OCI-LY1 (cell line): ENCODE data around the gene HELZ2.

Experiments used
- H2AFZ ChIP-seq: fragments of 200-600 bp; sonication (generic), shearing (Covaris generic); 2 replicates; pipeline ENCODE4 v1.6.0; 2014; ENCODE audit warnings: antibody characterized with exemption, mild to moderate bottlenecking, low read length
- H3F3A ChIP-seq: fragments of 200-600 bp; sonication (generic), shearing (Covaris generic); 2 replicates; pipeline ENCODE4 v1.6.0; 2014; ENCODE audit warnings: mild to moderate bottlenecking, antibody characterized with exemption, low read length, moderate library complexity; ENCODE audit not compliant: insufficient read depth
- H3K27ac ChIP-seq: fragments of 200-600 bp; sonication (generic); 2 replicates; pipeline ENCODE4 v1.5.1; 2014; ENCODE audit warnings: low read length, mixed run types, mild to moderate bottlenecking, low read depth; ENCODE audit not compliant: poor library complexity, severe bottlenecking
- H3K27me3 ChIP-seq: fragments of 200-600 bp; sonication (generic); 2 replicates; pipeline ENCODE4 v1.6.0; 2014; ENCODE audit warnings: antibody characterized with exemption, mild to moderate bottlenecking, low read length, moderate library complexity; ENCODE audit not compliant: insufficient read depth
- H3K36me3 ChIP-seq: fragments of 200-600 bp; sonication (generic); 2 replicates; pipeline ENCODE4 v1.6.1; 2014; ENCODE audit warnings: mild to moderate bottlenecking, antibody characterized with exemption, low read length, moderate library complexity, mixed read lengths; ENCODE audit not compliant: insufficient read depth
- H3K4me1 ChIP-seq: fragments of 200-600 bp; sonication (generic); 2 replicates; pipeline ENCODE4 v1.5.1; 2014; ENCODE audit warnings: mild to moderate bottlenecking, low read length, moderate library complexity; ENCODE audit not compliant: insufficient read depth, severe bottlenecking
- H3K4me2 ChIP-seq: fragments of 200-600 bp; sonication (generic), shearing (Covaris generic); 2 replicates; pipeline ENCODE4 v1.6.1; 2014; ENCODE audit warnings: low read length
- H3K4me3 ChIP-seq: fragments of 200-600 bp; sonication (generic); 2 replicates; pipeline ENCODE4 v1.5.1; 2014; ENCODE audit warnings: low read length, low read depth, mild to moderate bottlenecking, mixed read lengths; ENCODE audit not compliant: poor library complexity, severe bottlenecking
- H3K79me2 ChIP-seq: fragments of 200-600 bp; shearing (Covaris generic); 2 replicates; pipeline ENCODE4 v1.6.1; 2016; ENCODE audit warnings: mixed run types, low read length, mixed read lengths; ENCODE audit not compliant: insufficient read depth
- H3K9ac ChIP-seq: fragments of 200-600 bp; sonication (generic), shearing (Covaris generic); 2 replicates; pipeline ENCODE4 v1.6.1; 2014; ENCODE audit warnings: mild to moderate bottlenecking, low read length, mixed read lengths
- H3K9me2 ChIP-seq: fragments of 200-600 bp; sonication (generic), shearing (Covaris generic); 2 replicates; pipeline ENCODE4 v1.6.1; 2014; ENCODE audit warnings: low read depth, mild to moderate bottlenecking, low read length, mixed read lengths
- H3K9me3 ChIP-seq: fragments of 200-600 bp; shearing (Covaris generic); 2 replicates; pipeline ENCODE4 v1.6.1; 2014; ENCODE audit warnings: low read length, mixed read lengths
- H4K20me1 ChIP-seq: fragments of 200-600 bp; sonication (generic), shearing (Covaris generic); 2 replicates; pipeline ENCODE4 v1.6.0; 2016; ENCODE audit warnings: mild to moderate bottlenecking, low read length; ENCODE audit not compliant: insufficient read depth
- EZH2 ChIP-seq: fragments of 200-600 bp; sonication (generic), shearing (Covaris generic); IDR thresholded peaks from 2 replicates; pipeline ENCODE4 v1.8.0; 2017; ENCODE audit warnings: borderline replicate concordance, mixed run types, mild to moderate bottlenecking, antibody characterized with exemption, low read length, moderate library complexity, mixed read lengths
- TF ChIP-seq, protein P1 (sequence below): fragments of 200-600 bp; sonication (generic), shearing (Covaris generic); IDR thresholded peaks from 2 replicates; pipeline ENCODE4 v1.5.1; 2017; ENCODE audit warnings: mild to moderate bottlenecking, antibody characterized with exemption, low read length, moderate library complexity, mixed read lengths

The HELZ2 gene

DNA sequence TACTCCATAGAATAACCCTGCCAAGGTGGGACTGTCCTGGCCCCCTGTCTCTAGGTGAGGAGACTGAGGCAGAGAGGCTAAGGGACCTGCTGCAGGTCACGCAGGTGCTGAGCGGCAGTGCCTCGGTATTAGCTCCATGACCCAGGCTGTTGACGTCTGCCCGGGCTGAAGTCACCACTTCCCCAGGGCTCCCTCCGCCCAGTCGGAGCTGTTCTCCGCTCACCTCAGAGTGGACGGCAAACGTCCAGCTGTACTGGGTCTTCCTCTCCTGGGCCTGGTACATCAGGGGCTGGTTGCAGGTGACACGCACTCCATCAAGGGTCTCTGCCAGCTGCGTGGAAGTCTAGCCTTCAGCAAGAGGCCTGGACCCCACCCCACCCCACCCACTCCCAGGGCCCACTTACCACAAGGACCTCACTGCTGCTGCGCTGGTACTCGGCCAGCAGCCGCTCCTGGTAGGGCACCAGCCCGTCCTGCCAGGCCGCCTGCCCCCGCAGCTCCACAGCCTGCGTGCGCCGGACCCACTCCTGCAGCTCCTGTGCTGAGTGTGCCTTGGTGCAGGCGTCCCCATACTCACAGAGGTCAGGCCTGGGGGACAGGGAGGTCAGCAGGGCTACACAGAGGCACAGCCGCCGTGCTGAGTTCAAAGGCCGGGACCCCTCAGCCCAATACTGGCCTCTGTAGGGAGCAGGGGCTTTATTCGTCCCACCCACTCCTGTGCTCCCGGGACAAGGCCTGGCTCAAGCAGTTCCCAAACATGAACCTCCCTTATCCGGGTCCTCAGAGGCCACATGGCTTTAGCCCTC is 3.6 kb downstream of the HELZ2 start:
- TF ChIP-seq, protein P1, sequence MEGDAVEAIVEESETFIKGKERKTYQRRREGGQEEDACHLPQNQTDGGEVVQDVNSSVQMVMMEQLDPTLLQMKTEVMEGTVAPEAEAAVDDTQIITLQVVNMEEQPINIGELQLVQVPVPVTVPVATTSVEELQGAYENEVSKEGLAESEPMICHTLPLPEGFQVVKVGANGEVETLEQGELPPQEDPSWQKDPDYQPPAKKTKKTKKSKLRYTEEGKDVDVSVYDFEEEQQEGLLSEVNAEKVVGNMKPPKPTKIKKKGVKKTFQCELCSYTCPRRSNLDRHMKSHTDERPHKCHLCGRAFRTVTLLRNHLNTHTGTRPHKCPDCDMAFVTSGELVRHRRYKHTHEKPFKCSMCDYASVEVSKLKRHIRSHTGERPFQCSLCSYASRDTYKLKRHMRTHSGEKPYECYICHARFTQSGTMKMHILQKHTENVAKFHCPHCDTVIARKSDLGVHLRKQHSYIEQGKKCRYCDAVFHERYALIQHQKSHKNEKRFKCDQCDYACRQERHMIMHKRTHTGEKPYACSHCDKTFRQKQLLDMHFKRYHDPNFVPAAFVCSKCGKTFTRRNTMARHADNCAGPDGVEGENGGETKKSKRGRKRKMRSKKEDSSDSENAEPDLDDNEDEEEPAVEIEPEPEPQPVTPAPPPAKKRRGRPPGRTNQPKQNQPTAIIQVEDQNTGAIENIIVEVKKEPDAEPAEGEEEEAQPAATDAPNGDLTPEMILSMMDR, result no peak
- TF ChIP-seq EZH2, result no peak

DNA sequence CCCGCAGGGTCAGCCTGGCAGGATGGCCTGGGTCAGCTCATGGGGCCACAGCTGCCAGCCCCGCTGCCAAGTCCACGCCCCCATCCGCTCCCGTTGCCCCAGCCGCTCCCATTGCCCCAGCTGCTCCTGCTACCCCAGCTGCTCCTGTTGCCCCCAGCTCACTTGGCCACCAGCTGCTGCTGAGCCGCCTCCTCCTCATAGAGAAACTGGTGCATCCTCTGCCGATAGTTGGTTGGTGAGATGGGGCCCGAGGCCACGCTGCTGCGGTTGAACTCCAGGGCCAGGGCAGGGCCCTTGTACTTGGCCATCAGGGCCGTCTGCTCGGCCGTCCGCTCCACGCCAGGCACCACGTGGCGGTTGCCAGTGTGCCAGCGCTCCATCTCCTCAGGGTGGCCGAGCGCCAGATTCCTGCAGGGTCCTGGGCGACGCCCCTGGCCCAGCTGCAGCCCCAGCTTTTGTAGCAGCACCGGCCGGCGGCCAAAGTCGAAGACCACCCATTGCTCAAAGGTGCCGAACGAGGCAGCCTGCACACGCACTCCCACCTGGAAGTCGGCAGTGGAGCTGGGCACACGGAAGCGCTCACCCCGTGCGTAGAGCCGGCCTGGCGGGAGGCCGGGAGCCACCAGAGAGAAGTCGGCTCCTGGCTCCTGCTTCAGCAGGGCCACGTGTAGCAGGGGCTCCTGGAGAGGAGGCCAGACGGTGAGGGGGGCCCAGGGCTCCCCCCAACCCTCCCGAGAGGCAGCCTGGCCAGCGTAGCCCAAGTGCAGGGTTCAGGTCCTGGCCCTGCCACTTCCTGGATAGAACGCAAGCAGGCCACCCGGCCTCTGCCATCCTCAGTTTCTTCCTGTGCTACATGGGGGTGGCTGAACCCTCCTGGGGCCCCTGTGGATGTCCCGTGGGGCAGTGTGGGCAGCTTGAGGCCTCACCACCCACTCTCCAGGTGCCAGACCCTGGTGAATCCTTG is 4.8 kb downstream of the HELZ2 start:
- Histone ChIP-seq H2AFZ (no peak overlapping the region), H3K4me3 (no peak overlapping the region), H3K36me3 (no peaks in the 10 kb centered on the region), H3K4me1 (peaks cover 7% of the 10 kb centered on the region), H3K9ac (no peak overlapping the region), H3K27me3 (peaks cover 10% of the 10 kb centered on the region; the same call in 1 of the 2 replicates), H3K27ac (no peak overlapping the region), H4K20me1 (no peaks in the 10 kb centered on the region), H3K79me2 (no peaks in the 10 kb centered on the region), H3F3A (no peaks in the 10 kb centered on the region), H3K4me2 (no peak overlapping the region), H3K9me2 (no peaks in the 10 kb centered on the region), H3K9me3 (no peaks in the 10 kb centered on the region)
- TF ChIP-seq EZH2, result no peak
- TF ChIP-seq, protein P1, result no peak

More for the DNA sequence above, 3.6 kb downstream of the HELZ2 start:
- H3F3A ChIP-seq, result no peaks in the 10 kb centered on the region
- no peak overlapping the region for H3K27ac ChIP-seq
- H3K4me3 ChIP-seq, result no peak overlapping the region
- no peaks in the 10 kb centered on the region for H4K20me1 ChIP-seq
- H3K27me3 ChIP-seq, result peaks cover 10% of the 10 kb centered on the region; the same call in 1 of the 2 replicates
- H3K9ac ChIP-seq, result no peak overlapping the region
- no peaks in the 10 kb centered on the region for H3K79me2 ChIP-seq
- peaks cover 11% of the 10 kb centered on the region for H3K4me1 ChIP-seq
- no peak overlapping the region for H2AFZ ChIP-seq
- no peak overlapping the region for H3K4me2 ChIP-seq
- no peaks in the 10 kb centered on the region for H3K9me3 ChIP-seq
- H3K9me2 ChIP-seq, result no peaks in the 10 kb centered on the region
- H3K36me3 ChIP-seq, result no peaks in the 10 kb centered on the region

DNA sequence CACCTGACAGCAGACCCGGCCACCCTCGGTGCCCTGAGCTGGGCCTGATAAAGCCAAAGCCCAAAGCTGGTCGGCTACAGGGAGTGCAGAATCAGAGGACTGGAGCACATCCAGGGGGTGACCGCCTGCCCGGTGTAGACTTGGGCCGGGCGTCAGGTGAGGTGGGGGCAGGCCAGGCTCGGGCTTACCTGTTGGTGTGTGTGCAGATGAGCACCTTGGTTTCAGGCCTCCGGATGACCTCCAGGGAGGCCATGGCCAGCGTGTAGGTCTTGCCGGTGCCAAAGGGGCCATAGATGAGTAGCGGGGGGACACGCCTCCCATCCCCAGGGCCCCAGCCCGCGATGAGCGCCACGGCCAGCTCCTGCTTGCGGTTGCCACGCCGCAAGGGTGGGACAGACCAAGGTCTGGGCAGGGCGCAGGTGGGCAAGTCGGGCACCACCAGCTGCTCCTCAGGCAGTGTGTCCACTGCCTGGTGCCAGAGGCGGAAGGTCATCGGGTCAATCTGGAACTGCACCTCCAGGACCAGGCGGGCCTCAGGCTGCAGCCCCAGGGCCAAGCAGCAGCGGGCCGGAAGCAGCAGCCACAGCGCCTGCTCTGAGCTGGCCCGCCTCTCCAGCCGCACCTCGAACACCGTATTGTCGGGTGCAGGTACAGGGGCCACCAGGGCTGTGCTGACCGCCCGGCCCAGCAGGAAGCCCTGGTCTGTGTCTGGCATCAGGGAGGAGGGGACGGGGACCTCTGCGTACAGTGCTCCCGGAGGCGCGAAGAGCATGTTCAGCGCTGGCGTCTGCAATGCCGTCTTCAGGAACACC is 5.7 kb downstream of the HELZ2 start:
- no peak overlapping the region for H3K4me2 ChIP-seq
- H4K20me1 ChIP-seq, result no peaks in the 10 kb centered on the region
- H2AFZ ChIP-seq, result no peak overlapping the region
- no peaks in the 10 kb centered on the region for H3K9me2 ChIP-seq
- no peak overlapping the region for H3K9ac ChIP-seq
- H3K9me3 ChIP-seq, result no peaks in the 10 kb centered on the region
- H3K4me1 ChIP-seq, result peaks cover 3% of the 10 kb centered on the region
- no peak overlapping the region for H3K4me3 ChIP-seq
- H3K36me3 ChIP-seq, result no peaks in the 10 kb centered on the region
- peaks cover 10% of the 10 kb centered on the region; the same call in 1 of the 2 replicates for H3K27me3 ChIP-seq
- no peak for TF ChIP-seq EZH2
- TF ChIP-seq, protein P1, result no peak
- no peak overlapping the region for H3K27ac ChIP-seq
- no peaks in the 10 kb centered on the region for H3K79me2 ChIP-seq
- H3F3A ChIP-seq, result no peaks in the 10 kb centered on the region
